Fibroblast of gingiva (primary cell): ENCODE data around the gene RALGPS1.
"Not testable (repeated sequence)": the region's sequence is repeated elsewhere in the genome, so short reads cannot be mapped to it uniquely, and the experiment has no call there.

Source experiments
- DNase-seq: peaks from one replicate; pipeline ENCODE4 v3.0.0-alpha.2; 2011; ENCODE audit warnings: low read depth

Gene RALGPS1

GRCh38 chr9:126989847-126990842, 75.6 kb downstream of the RALGPS1 start:
- DNase-seq = peak; percentile 54

DNA sequence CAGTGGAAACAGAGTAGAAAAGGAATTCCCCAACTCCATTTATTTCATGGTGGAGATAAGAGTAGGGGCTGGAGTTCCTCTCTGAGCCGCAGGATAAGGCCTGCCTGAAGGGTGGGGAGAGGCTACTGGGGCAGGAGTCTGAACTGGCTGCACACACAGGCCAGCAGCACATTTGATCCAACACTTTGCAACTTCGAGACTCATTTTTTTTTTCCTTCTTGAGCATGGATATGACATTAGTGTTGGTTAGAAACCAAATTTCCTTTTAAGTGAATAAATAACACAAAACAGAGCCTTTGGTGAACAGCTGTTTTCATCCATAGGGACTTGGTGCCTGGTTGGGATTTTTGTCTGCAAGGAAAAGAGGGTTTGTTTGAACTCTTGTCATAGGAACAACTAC, 76.6 kb downstream of the RALGPS1 start:
- DNase-seq = no peak

DNA sequence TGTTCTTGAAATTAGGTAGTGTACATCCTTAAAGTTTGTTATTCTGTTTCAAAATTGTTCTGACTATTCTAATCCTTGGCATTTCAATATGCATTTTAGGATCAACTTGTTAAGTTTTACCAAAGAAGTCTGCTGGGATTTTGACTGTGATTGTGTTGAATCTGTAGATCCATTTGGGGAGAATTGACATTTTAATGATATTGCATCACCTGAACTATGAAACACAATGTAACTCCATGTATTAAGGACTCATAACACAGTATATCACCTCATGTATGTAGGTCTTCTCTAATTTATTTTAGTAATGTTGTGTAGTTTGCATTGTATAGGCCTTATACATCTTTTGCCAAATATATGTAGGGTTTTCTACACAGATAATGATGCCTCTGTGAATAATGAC, 77.8 kb downstream of the RALGPS1 start:
- DNase-seq = no peak

- no peak for DNase-seq
These were observed 84.9 kb downstream of the RALGPS1 start for GRCh38 chr9:126999315-127000068.

DNA sequence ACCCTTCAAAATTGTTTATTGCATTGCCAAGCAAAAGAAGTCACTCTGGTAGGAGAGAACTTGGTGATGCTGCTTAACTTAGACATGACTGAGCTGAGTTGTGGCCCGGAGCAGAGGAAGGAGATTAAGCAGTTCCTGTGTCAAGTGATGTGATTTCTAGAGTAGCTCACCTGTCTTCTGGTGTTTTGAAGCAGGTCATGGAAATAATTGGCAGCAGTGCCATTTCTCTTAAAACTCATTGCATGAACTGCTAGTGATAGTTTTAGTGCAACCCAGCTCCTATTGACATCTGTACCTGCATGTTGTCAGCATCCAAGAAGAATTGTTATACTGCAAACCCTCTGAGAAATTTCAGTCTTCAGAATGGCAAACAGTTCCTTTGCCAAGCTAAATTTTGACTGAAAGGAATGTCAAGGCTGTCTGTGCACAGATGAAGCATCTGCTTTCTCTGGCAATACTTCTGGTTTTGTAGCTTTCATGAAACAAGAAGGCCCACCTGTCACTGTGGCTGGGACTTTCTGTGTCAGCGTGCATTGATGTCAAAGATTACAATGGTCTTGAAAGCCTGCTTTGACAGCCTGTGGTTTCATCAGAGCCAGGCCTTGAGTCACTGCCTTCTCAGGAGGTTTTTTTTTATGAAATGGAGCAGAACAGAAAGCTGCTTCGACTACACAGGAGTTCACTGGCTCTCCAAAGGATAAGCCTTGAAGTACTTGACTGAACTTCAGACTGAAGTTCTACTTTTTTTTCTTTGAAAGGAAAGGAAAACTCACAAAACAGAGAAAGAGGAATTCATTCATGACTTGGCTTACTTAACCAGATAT, 90.6 kb downstream of the RALGPS1 start:
- no peak for DNase-seq

DNA sequence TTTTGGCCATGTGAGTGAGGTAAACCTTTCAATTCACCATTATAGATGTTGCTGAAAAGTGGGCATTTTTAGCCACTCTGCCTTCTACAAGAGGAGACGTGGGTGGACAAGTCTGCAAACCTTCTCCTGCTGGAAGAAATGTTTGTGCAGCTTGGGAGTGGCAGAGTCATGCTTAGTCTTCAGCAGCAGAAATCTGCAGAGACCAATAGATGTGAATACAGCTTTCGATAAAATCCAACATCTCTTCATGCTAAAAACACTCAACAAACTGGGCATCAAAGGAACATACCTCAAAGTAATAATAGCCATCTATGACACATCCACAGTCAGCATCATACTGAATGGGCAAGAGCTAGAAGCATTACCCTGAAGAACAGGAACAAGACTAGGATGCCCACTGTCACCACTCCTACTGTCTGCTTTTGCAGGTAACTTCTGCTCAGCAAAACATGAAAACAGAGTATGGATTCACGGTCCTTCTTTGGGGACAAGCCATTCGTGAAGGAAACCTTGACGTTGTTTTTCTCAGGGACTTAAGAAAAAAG, 91.3 kb downstream of the RALGPS1 start:
- no peak for DNase-seq

DNA sequence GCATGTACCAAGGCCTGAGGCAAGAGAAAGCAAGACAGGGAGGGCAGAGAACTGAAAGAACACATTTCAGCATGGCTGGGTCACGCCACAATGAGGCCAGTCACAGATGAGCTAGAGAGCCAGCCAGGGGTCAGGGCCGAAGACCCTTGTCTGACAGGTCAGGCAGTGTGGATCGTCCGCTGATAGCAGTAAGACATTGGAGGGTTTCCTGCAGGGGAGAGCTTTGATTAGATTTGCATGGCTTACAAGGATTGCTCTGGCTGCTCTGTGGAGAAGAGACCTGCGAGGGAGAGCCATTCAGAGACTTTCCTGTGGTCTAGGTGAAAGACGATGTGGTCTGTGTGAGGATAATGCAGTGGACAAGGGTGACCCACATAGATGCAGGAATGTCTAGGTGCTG, 93.1 kb downstream of the RALGPS1 start:
- DNase-seq = no peak

- DNase-seq = no peak
These were observed 93.5 kb downstream of the RALGPS1 start for GRCh38 chr9:127008076-127008475.

DNA sequence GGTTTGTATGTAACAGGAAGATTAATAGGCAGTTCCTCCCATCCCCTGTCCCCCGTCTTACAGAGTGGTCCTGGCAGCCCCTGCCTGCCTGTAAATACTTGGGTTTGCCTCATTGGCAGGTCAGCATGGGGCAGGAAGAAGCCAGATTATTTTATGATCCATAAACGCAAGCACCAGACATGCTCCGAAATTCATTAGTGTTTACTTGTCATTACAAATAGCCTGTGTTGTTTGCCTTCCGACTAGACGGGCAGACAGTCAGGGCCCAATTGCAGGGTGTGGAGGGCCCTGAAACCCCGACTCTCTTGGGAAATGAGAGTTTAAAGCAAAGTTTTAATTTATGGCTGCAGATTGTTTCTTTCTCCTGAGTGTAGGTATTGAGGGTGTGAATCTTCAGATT, 97.2 kb downstream of the RALGPS1 start:
- no peak for DNase-seq

GRCh38 chr9:127012250-127012649, 97.7 kb downstream of the RALGPS1 start:
- DNase-seq = no peak

- no peak for DNase-seq
These were observed 99.0 kb downstream of the RALGPS1 start for GRCh38 chr9:127013597-127013996.

DNA sequence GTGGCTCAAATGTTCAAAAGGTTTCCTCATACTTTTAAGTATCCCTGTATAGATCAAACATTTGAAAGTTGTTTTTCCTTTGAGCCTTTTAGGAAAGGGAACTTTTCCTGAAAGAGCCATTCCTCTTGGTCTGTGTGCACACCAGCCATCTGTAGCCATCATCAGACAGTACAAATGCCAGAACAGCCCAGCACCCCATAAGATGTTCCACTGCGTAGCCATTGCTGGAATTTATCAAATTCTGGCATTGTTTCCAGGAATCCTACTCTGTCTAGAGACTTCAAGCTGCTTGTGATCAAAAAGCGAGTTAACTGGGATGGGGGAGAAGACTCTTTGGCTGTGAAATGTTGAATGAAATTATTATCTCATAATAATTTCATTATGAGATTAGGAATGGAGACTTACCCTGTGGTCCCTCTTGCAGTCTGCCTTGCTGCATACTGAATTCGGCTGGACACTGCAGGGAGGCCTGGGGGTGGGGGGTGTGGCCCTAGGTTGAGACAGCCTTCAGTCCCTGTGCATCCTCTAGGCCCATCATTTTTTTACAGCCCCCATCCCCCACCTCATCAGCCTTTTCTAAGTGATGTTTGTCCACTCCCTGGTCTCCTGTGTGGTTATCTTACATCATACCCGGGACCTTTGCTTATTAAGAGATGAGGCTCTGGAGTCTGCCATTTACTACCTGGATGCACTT, 99.8 kb downstream of the RALGPS1 start:
- DNase-seq = peak; percentile 47

DNA sequence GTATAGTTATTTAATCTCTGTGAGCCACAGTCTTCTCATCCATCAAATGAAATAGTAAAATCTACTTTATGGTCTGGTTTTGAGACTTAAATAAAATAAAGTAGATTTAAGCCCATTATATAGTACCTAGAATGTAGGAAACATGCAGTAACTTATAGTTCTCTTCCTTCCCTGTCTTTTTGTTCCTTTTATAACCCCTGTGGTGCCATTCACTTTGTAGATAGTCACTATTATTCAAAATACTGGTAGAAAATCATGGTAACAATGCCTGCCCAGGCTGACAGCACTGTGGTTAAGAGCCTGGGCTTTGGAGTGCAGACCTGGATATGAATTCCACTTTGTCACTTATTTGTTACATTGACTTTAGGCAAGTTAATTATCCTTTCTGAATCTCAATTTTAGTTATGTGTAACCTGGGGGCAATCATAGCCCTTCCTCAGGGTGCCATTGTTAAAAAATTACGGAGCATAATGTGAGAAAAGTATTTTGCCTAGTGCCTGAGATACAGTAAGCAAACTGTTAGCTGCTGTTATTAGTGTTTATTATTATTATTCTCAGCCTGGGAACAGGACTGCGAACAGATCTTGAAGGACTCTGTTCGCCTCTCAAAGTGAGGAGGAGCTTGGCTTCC, 100.4 kb downstream of the RALGPS1 start:
- no peak for DNase-seq

DNA sequence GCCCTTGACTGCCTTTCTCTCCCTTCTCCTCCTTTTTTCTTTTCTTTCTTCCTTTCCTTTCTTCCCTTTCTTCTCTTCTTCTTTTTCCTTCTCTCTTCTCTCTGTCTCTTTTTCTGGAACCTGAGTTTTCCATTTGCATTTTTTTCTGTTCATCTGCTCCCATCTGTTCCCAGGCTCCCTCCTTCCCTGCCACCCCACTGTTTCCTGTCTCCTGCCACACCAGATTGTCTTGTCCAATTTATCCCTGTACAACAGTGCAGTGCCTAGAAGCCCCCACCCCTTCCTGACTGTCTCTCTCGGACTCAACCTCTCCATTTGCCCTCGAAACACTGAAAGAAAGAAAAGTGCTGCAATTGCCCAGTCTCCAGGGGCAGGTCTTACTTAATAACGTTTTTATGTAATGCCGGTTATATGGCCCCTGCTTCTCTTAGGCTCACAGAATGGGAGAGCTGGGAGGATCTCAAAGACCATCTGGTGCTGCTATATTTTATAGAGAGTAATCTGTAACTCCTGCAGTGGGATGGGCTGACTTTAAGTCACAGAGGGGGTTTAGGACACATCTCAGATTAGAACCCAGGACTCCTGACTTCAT, 101.4 kb downstream of the RALGPS1 start:
- DNase-seq = no peak

- DNase-seq = not testable (repeated sequence)
These were observed 103.4 kb downstream of the RALGPS1 start for GRCh38 chr9:127017979-127018378.

DNA sequence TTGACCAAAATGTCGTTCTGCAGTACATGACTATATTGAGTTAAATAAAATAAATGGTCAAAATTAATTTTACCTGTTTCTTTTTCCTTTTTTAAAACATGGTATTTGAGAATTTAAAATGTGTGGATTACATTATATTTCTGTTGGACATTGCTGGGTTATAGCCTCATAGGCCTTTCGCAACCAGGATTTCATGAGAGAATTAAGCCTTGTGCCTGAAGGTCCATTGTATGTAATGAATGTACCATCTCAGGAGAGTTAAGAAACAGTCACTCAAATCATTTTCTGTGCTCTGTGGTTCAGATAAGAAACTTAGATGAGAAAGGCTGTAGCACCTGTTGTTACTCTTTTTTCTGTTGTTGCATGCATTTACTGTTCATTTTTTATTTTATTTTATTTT, 104.4 kb downstream of the RALGPS1 start:
- DNase-seq = peak; percentile 73

- no peak for DNase-seq
These were observed 105.6 kb downstream of the RALGPS1 start for GRCh38 chr9:127020036-127020801.

GRCh38 chr9:127020802-127021078, 106.2 kb downstream of the RALGPS1 start:
- no peak for DNase-seq

- DNase-seq = peak; percentile 99
These were observed 107.2 kb downstream of the RALGPS1 start for GRCh38 chr9:127021664-127022363.
